GM12872 (cell line): ENCODE data around the gene ASTN2.

Source experiments
- TF ChIP-seq, protein P1 (sequence below): IDR thresholded peaks from 3 replicates; pipeline ENCODE4 v1.5.1; 2011; ENCODE audit warnings: low read depth, mild to moderate bottlenecking, low read length, moderate library complexity; ENCODE audit not compliant: insufficient read depth

Gene ASTN2

DNA sequence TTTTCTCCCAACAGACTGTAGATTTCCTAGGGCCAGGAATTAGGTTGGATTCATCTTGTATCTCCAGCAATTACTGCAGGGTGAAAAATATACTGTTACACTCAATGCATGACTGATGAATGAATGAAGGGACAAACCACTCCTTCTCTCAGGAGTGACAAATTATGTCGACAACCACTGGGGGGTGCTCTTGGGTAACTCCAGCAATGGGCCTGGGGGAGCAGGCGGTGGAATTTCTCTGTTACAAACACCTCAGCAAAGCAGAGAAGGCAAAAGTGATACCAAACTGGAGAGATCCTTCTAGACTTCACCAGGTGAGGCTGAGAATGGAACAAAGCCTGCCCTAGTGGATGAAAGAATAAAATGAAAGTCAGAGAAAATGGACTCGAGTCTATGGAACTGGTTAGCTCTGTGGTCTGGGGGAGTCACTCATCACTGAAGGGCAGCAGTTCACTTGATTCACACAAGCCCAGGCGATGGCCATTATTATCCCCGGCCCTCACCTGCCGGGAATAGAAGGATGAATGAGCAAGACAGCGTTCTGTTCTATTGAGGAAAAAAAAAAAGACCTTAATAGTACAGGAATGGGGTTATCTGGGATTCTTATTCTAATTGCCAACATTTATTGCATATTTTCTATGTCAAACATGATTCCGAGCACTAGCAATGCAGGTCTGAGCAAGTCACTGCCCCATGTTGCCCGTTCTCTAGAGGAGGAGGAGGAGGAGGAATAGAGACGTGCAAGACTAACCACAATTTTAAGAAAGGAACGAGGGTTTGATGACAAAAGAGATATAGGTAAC lies 341.1 kb downstream of the ASTN2 start:
- TF ChIP-seq, protein P1, sequence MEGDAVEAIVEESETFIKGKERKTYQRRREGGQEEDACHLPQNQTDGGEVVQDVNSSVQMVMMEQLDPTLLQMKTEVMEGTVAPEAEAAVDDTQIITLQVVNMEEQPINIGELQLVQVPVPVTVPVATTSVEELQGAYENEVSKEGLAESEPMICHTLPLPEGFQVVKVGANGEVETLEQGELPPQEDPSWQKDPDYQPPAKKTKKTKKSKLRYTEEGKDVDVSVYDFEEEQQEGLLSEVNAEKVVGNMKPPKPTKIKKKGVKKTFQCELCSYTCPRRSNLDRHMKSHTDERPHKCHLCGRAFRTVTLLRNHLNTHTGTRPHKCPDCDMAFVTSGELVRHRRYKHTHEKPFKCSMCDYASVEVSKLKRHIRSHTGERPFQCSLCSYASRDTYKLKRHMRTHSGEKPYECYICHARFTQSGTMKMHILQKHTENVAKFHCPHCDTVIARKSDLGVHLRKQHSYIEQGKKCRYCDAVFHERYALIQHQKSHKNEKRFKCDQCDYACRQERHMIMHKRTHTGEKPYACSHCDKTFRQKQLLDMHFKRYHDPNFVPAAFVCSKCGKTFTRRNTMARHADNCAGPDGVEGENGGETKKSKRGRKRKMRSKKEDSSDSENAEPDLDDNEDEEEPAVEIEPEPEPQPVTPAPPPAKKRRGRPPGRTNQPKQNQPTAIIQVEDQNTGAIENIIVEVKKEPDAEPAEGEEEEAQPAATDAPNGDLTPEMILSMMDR = peak; percentile 61

DNA sequence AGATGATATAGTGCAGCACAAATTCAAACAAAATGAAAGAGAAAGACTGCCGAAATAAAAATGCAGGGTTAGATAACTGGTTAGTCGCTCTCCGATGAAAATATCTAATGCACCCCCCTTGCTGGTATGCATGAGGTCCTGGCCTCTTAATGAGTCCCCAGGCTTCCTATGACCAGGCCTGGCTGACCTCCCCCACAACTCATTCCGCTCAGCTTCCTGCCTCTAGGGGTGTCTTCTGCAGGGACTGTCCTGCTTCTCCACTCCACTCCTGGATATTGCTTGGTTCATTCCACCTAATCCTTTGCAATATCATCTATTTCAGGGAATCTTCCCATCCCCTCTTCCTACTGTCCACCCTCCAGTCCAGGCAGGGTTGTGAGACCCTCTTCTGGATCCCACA lies 341.8 kb downstream of the ASTN2 start:
- TF ChIP-seq, protein P1 = no peak

DNA sequence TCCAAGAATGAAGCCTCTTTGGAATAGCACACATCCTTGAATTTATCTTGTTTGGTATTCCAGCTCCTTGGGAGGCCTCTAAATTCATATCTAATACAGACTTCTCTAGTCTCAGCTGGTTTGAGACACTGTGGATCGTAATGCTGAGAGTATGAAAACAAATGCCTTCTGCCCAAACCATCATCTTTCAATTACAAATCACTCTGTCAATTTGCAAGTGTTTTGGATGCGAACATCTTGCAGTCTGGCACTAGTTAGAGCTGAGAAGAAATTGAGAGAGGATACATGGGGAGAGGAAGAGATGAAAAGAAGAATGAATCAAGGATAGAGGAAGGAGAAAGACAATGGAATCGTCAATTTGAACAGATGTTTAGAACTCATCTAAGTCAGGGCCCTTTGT lies 342.6 kb downstream of the ASTN2 start:
- TF ChIP-seq, protein P1 = no peak

DNA sequence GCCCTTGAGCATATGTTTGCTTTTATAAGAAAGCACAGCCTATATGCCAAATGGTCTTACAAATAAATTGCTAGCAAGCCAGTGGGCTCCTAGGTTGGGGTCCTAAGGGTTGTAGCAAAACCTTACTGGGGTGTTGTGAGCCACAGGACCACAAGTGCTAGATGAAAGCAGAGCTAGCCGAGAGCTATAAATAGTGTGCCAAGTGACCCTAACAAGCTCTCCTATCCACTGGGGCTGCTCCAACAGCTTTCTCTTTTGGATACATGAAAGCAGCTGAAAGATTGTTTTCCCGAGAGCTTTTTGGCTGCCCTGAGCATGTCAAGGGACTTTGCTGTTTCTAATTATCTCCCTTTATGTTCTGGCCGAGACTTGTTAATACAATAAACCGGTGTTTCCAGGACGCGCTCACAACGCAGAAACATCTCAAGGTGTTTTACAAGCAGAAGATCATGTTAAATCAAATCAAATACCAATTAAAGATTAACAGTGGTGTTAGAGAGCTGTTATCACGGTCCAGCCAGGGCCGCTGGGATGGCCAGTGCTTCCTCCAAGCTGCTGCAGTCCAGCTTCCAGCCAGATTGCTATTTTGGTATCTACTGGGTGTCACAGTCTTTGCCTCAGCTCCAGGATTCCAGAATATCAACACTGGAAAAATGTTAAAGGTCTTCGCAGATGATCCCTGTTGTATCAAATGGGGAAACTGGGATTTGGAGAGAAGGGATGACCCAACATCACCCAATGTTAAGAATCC lies 351.0 kb downstream of the ASTN2 start:
- TF ChIP-seq, protein P1 = no peak

DNA sequence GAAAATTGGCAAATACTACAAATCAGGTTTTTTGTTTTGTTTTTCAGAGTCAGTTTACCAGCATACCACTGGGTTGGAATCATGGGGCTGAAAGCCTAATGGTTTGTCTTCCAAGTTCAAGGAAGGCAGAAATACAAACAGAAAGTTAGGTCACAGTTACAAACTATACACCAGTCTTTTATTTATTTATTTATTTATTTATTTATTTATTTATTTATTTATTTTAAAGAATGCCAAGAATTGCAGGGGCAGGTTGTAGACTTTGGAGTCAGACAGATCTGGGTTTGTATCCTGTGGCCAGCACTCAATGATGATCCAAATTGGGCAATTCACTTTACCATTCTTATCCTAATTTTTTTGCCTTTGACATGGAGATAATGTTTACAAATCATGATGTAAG lies 353.9 kb downstream of the ASTN2 start:
- TF ChIP-seq, protein P1 = no peak

DNA sequence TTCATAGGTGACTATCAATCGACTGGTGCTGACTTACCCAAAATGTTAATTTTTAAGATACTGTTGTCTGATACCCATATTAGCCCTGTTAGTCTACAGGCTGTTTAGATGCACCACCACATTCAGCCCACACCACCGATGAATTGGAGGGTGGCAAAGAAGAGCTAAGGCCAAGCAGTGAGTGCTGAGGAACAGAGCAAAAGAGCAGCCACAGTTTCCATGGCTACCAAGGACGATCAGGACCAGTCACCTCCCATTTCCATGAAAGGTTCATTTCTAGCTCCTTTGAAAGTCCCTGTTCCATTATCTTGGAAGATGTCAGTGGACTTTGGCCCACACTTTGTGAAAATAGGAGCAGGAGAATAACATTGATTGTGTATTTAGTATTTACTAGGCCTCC lies 364.9 kb downstream of the ASTN2 start:
- TF ChIP-seq, protein P1 = no peak

DNA sequence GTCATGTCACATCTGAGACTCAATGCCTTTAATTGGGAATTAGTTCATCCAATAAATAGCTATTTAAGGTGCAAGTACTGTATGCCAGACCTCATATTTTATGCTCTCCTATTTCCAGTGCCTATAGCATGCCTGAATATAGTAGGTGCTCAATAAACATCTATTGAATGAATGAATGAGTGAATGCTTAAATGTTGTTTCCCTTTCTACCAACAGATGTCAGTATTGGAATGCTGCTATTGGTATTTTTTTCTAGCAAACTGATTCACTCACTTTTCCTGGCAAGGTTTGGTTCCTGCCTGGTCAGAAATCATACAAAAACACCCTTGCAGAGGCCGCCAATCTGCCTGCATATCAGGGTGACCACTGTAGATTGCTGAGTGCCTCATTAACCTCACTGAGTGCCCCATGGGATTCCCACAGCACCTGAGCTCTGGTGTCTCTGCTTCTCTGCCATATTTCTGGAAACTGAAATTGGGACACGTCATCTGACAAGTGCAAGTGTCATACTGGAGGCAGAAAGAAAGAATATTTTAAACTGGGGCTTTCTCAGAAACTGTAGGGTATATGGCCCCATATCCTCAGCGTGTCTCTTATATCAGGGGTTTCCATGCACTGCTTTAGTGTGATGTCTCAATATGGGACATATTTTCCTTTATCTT lies 368.1 kb downstream of the ASTN2 start:
- TF ChIP-seq, protein P1 = peak; percentile 26; the same call in 1 of the 3 replicates
